Kidney (tissue), 14 donors: ENCODE results near the gene FBLN5. TPM values are rescaled to one million over a fixed set of nuclear protein-coding genes. Genes with fewer than 3 reads are reported as not detected.

Experiments used
- DNase-seq, 5 donors: peaks; one replicate each; pipeline ENCODE4 v3.0.0-alpha.2; 2013 to 2020
- FAIRE-seq: peaks from 2 replicates; lab custom pipeline; 2012; peaks lifted over from hg19 to GRCh38; lab: Jason Lieb, UNC
- H3K27ac ChIP-seq, 2 donors: one replicate each; pipeline ENCODE4 v1.7.0; 2013; ENCODE audit warnings: low read depth in 2 of 2, low read length in 2 of 2, inconsistent platforms in 1 of 2
- H3K27me3 ChIP-seq: one replicate; pipeline ENCODE4 v1.7.1; 2013; ENCODE audit warnings: low read length, inconsistent platforms; ENCODE audit not compliant: control insufficient read depth, insufficient read depth
- H3K36me3 ChIP-seq, 3 donors: one replicate each; pipeline versions ENCODE4 v1.7.0 to v1.7.1; 2013; ENCODE audit warnings: low read length in 3 of 3, control low read depth in 1 of 3, inconsistent platforms in 1 of 3; ENCODE audit not compliant: insufficient read depth in 3 of 3, control insufficient read depth in 2 of 3
- H3K4me1 ChIP-seq, 3 donors: one replicate each; pipeline versions ENCODE4 v1.7.0 to v1.7.1; 2013; ENCODE audit warnings: low read length in 3 of 3, inconsistent platforms in 1 of 3, low read depth in 1 of 3; ENCODE audit not compliant: control insufficient read depth in 2 of 3, insufficient read depth in 2 of 3
- H3K4me3 ChIP-seq, 3 donors: one replicate each; pipeline versions ENCODE4 v1.7.0 to v1.8.1; 2013; ENCODE audit warnings: low read length in 3 of 3, control low read depth in 1 of 3, inconsistent platforms in 1 of 3
- H3K9ac ChIP-seq, 3 donors: one replicate each; pipeline versions ENCODE4 v1.7.0 to v1.7.1; 2013; ENCODE audit warnings: low read length in 3 of 3, control low read depth in 1 of 3, inconsistent platforms in 1 of 3
- H3K9me3 ChIP-seq, 3 donors: one replicate each; pipeline versions ENCODE4 v1.7.0 to v1.7.1; 2013; ENCODE audit warnings: low read length in 3 of 3, control low read depth in 1 of 3, inconsistent platforms in 1 of 3; ENCODE audit not compliant: control insufficient read depth in 2 of 3, insufficient read depth in 1 of 3
- CTCF ChIP-seq: IDR thresholded peaks from 3 replicates; pipeline ENCODE4 v1.5.1; 2012; ENCODE audit warnings: mild to moderate bottlenecking, moderate library complexity, borderline replicate concordance; ENCODE audit not compliant: insufficient read depth; ENCODE audit errors: extremely low read depth
- intact Hi-C: fragments of 100-400 bp; cut with DNase I; formaldehyde crosslinking; loops from one replicate; pipeline ENCODE4 v1.11.1; 2022
- polyA plus RNA-seq: library from polyadenylated mRNA; stranded (reverse); fragments of 350-450 nt; fragmentation: Illumina TruSeq; extraction: RNeasy Lipid Tissue Mini Kit (QIAGEN cat#74804); gene quantifications from one replicate; pipeline ENCODE4 v1.2.3, GENCODE V29; 2014; ENCODE audit warnings: low read depth, low replicate concordance; ENCODE audit not compliant: insufficient read depth
- total RNA-seq: library from RNA; stranded (reverse); fragmentation: NEBNext Ultra II Directional; extraction: Animal tissue kit (Norgen Biotek cat#: 25700); gene quantifications from one replicate; pipeline ENCODE4 v1.2.1, GENCODE V29; 2021
- donor health status: control.
- donor health status: control.
- donor health status: control.
- donor health status: control.
- donor health status: control.
- donor health status: DM: yes; HTN: yes; CAD: no.
- donor health status: Normal renal cell carcinoma (clear cell type).

FBLN5 gene
- total and polyA plus RNA-seq, 2 donors from 2014 or later: 75.2 to 99.0 TPM

DNA sequence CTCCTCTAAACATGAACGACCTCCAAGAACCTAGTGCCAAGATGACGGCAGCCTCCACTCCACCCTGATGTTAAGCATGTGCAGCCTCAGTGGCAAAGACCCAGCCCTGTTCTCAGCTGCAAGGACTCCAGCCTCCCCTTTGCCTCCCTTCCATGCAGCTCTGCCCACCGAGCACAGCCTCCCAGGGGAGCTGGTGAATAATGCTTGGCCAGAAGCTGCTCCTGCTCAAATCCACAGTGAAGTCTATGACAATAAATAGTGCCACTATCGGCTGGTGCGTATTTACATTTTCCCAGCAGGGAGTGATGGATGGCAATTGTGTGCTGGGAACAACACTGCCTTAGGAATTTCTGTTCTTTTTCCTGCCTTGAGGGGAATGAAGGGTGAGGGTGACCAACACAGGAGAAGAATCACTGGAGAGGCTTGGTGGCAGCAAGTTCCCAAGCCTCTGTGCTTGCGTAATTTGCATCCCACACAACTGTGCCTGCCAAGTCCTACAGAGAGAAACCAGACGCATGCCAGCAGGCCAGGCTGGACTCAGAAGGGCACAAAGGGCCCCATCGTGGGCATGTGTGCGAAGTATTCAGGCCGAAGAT, 50.3 kb downstream of the FBLN5 start:
- peaks cover 0 to 11% (median 10%) of the 10 kb centered on the region in 3 donors for H3K4me1 ChIP-seq
- FAIRE-seq: no peak
- peak overlapping the region; percentile 25 to 51 for H3K27ac ChIP-seq
- no peak for TF ChIP-seq CTCF
- no peak overlapping the region for H3K4me3 ChIP-seq
- DNase-seq: peak in 1 of 5 donors; percentile 82
- no peaks in the 10 kb centered on the region for H3K9me3 ChIP-seq
- no peaks in the 10 kb centered on the region for H3K27me3 ChIP-seq
- intact Hi-C loops: no loop called here
- no peaks in the 10 kb centered on the region for H3K36me3 ChIP-seq
- no peak overlapping the region for H3K9ac ChIP-seq

- Histone ChIP-seq H3K9me3 (no peaks in the 10 kb centered on the region), H3K4me3 (no peak overlapping the region), H3K9ac (no peak overlapping the region), H3K4me1 (peaks cover 0 to 11% (median 10%) of the 10 kb centered on the region in 3 donors), H3K27ac (no peak overlapping the region), H3K27me3 (no peaks in the 10 kb centered on the region), H3K36me3 (no peaks in the 10 kb centered on the region)
- DNase-seq (no peak), FAIRE-seq (no peak)
- TF ChIP-seq CTCF: no peak
- intact Hi-C loops: no loop called here
Measured at GRCh38 chr14:91896419-91896818, 51.1 kb downstream of the FBLN5 start.

DNA sequence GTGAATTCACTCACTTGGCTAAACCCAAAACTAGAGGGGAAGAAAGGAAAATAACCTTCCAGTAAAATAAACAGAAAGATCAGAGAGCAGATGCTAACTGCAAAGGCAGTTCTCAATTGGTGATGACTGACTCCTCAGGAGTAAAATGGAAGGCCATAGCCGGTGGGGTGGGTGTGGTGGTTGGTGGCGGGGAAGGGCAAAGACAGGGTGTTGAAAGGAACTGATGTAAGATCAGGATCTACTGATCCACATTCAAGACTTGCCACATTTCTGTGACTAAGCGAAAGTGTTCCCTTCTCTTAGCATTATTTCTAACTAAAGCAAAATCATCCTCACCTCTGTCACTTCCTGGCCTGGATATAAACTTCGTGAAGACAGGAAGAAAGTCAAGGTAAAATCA, 53.8 kb downstream of the FBLN5 start:
- H3K36me3 ChIP-seq: peaks cover 2 to 5% (median 4%) of the 10 kb centered on the region in 3 donors
- DNase-seq (peak in 1 of 5 donors; percentile 16), FAIRE-seq (no peak)
- no peak overlapping the region for H3K9ac ChIP-seq
- no peak for TF ChIP-seq CTCF
- no peak overlapping the region for H3K4me3 ChIP-seq
- H3K27ac ChIP-seq: no peak overlapping the region
- peaks cover 0 to 24% (median 14%) of the 10 kb centered on the region in 3 donors for H3K4me1 ChIP-seq
- H3K27me3 ChIP-seq: no peaks in the 10 kb centered on the region
- H3K9me3 ChIP-seq: no peaks in the 10 kb centered on the region
- intact Hi-C loops: no loop called here
